ENCODE measurements around the gene PRKCE. TPM values are rescaled to one million over a fixed set of nuclear protein-coding genes. Genes with fewer than 3 reads are reported as not detected.

The PRKCE gene
- total RNA-seq, 1 experiment from 2014 or later: 1.3 TPM

GRCh38 chr2:45688479-45689298, 37.2 kb downstream of the PRKCE start:
- TF ChIP-seq CTCF (conservative IDR thresholded peaks at IDR 0.05): no peak
- H2BK15ac ChIP-seq (ENCODE audit: low read depth, low read length): no peak overlapping the region
- no peak overlapping the region for H4K91ac ChIP-seq (ENCODE audit: insufficient read length, low read depth, low read length)
- Mint-ChIP-seq H3K4me3 (no peak overlapping the region), H3K9me3 (no peaks in the 10 kb centered on the region), H3K4me1 (no peaks in the 10 kb centered on the region), H3K27ac (no peak overlapping the region), H3K36me3 (ENCODE audit: insufficient read depth in 1 of 3, low read depth in 3 of 3) (no peaks in the 10 kb centered on the region), H3K27me3 (ENCODE audit: low read depth) (no peaks in the 10 kb centered on the region; the same call in 1 of the 2 replicates)
- no peaks in the 10 kb centered on the region for H4K20me1 ChIP-seq (ENCODE audit: control insufficient read depth, insufficient read depth, insufficient read length)
- no peak overlapping the region for H3K9ac ChIP-seq (ENCODE audit: extremely low read depth, insufficient read length, low read length)
- DNase-seq: no peak
- no peak overlapping the region for H2BK5ac ChIP-seq (ENCODE audit: insufficient read length, low read length)
- H4K8ac ChIP-seq (replicated peaks; ENCODE audit: insufficient read length, low read depth, low read length): no peak overlapping the region
- H3K79me1 ChIP-seq (ENCODE audit: insufficient read depth, low read depth, low read length, poor library complexity, severe bottlenecking): no peaks in the 10 kb centered on the region
- H2BK20ac ChIP-seq (ENCODE audit: low read depth, low read length, poor library complexity, severe bottlenecking): no peak overlapping the region
- no peak overlapping the region for H3K4ac ChIP-seq (ENCODE audit: low read depth, low read length)
- no peak overlapping the region for H2BK120ac ChIP-seq (ENCODE audit: low read depth, low read length, poor library complexity, severe bottlenecking)
- H3T11ph ChIP-seq (ENCODE audit: low read length): no peak overlapping the region
- no peak overlapping the region for H2BK12ac ChIP-seq (ENCODE audit: insufficient read length, low read depth, low read length)
- no peak overlapping the region for H4K5ac ChIP-seq (ENCODE audit: insufficient read length, low read depth, low read length)
- WGBS (ENCODE audit: extremely low coverage, insufficient read length, low lambda C conversion rate): no CpG with 5 or more reads among the region's 4 CpGs
- H3K27me3 ChIP-seq (ENCODE audit: insufficient read depth, low read length): no peaks in the 10 kb centered on the region
- H3K23ac ChIP-seq (ENCODE audit: insufficient read length, low read depth, low read length): no peak overlapping the region
- no peak overlapping the region for H3K4me2 ChIP-seq (ENCODE audit: insufficient read depth, insufficient read length, low read length)
- no peaks in the 10 kb centered on the region for H3K9me3 ChIP-seq (ENCODE audit: control insufficient read depth, low read depth, low read length)
- H3K79me2 ChIP-seq (ENCODE audit: insufficient read depth, low read length): no peaks in the 10 kb centered on the region
- H3K4me1 ChIP-seq (ENCODE audit: insufficient read depth, low read length): no peaks in the 10 kb centered on the region
- H2AK5ac ChIP-seq (ENCODE audit: insufficient read length, low read length): no peak overlapping the region
- H2AFZ ChIP-seq (ENCODE audit: low read length): no peak overlapping the region
- no peaks in the 10 kb centered on the region for H3K23me2 ChIP-seq (ENCODE audit: insufficient read length, low read depth, low read length, poor library complexity, severe bottlenecking)
- no peak overlapping the region for H3K18ac ChIP-seq (ENCODE audit: insufficient read length, low read depth, low read length)
- H3K27ac ChIP-seq (ENCODE audit: insufficient read length, low read depth, low read length): no peak overlapping the region
- no peak overlapping the region for H3K14ac ChIP-seq (ENCODE audit: insufficient read depth, low read length)
- H3K56ac ChIP-seq (ENCODE audit: insufficient read length, low read depth, low read length): no peak overlapping the region
